HCT116 (cell line): ENCODE results near the gene TAS2R10.

Experiments used
- CEBPB ChIP-seq: IDR thresholded peaks from 2 replicates; pipeline ENCODE4 v1.6.1; 2012; ENCODE audit warnings: low read depth
- ELF1 ChIP-seq: IDR thresholded peaks from 2 replicates; pipeline ENCODE4 v1.6.1; 2012; ENCODE audit warnings: low read depth, borderline replicate concordance
- EZH2 ChIP-seq: fragments of 200-600 bp; sonication (generic); IDR thresholded peaks from 2 replicates; pipeline ENCODE4 v1.6.1; 2017; ENCODE audit warnings: antibody characterized with exemption, mixed run types
- FOSL1 ChIP-seq: IDR thresholded peaks from 2 replicates; pipeline ENCODE4 v1.6.1; 2012; ENCODE audit warnings: low read depth
- JUND ChIP-seq: IDR thresholded peaks from 2 replicates; pipeline ENCODE4 v1.6.1; 2012
- POLR2A ChIP-seq: IDR thresholded peaks from 2 replicates; pipeline ENCODE4 v1.7.0; 2011; ENCODE audit warnings: borderline replicate concordance; ENCODE audit not compliant: insufficient read depth, insufficient read length; ENCODE audit errors: extremely low read depth
- POLR2AphosphoS5 ChIP-seq: IDR thresholded peaks from 2 replicates; pipeline ENCODE4 v1.6.1; 2011; ENCODE audit warnings: mild to moderate bottlenecking, low read depth, low read length, moderate library complexity
- SIN3A ChIP-seq: IDR thresholded peaks from 2 replicates; pipeline ENCODE4 v1.6.1; 2012; ENCODE audit warnings: low read depth
- SP1 ChIP-seq: IDR thresholded peaks from 2 replicates; pipeline ENCODE4 v1.6.1; 2012; ENCODE audit warnings: low read depth
- YY1 ChIP-seq: IDR thresholded peaks from 2 replicates; pipeline ENCODE4 v1.6.1; 2011; ENCODE audit warnings: low read length, low read depth, moderate library complexity, mild to moderate bottlenecking; ENCODE audit not compliant: insufficient replicate concordance; ENCODE audit errors: extremely low read depth
- TF ChIP-seq, protein P1 (sequence below), 3 experiments: fragments of 200-600 bp in 1 of 3; sonication (generic) in 1 of 3; IDR thresholded peaks in 2 of 3; conservative IDR thresholded peaks in 1 of 3; 2 replicates each; pipeline ENCODE4 v1.5.1; 2012 to 2017; ENCODE audit warnings: low read depth in 2 of 3, low read length in 2 of 3, antibody characterized with exemption in 1 of 3, borderline replicate concordance in 1 of 3, control low read depth in 1 of 3, mild to moderate bottlenecking in 1 of 3, mixed read lengths in 1 of 3, mixed run types in 1 of 3, moderate library complexity in 1 of 3; ENCODE audit not compliant: insufficient read depth in 1 of 3
- TF ChIP-seq, protein P2 (sequence below): IDR thresholded peaks from 2 replicates; pipeline ENCODE4 v1.6.1; 2012
- TF ChIP-seq, protein P3 (sequence below): IDR thresholded peaks from 2 replicates; pipeline ENCODE4 v1.6.1; 2012; ENCODE audit warnings: low read depth
- TF ChIP-seq, protein P4 (sequence below): IDR thresholded peaks from 2 replicates; pipeline ENCODE4 v1.6.1; 2011; ENCODE audit warnings: mild to moderate bottlenecking, low read length, moderate library complexity; ENCODE audit not compliant: insufficient replicate concordance; ENCODE audit errors: extremely low read depth

DNA sequence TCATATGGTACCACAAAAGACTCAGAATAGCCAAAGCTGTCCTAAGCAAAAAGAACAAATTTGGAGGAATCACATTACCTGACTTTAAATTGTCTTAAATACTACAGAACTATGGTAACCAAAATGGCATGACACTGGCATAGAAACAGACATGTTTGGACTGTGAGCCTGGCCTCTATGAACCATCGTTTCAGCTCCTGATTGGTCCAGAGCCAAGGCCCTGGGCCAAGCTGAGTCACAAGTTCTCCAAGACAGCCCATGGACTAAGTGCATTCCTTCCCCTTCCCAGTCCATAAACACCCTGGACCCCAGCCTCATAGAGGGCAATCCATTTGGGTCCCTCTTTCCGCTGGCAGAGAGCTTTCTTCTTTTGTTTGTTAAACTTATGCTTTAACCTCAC lies 35.2 kb upstream of the TAS2R10 start:
- TF ChIP-seq EZH2 = no peak
- no peak for TF ChIP-seq CEBPB
- TF ChIP-seq, protein P1, sequence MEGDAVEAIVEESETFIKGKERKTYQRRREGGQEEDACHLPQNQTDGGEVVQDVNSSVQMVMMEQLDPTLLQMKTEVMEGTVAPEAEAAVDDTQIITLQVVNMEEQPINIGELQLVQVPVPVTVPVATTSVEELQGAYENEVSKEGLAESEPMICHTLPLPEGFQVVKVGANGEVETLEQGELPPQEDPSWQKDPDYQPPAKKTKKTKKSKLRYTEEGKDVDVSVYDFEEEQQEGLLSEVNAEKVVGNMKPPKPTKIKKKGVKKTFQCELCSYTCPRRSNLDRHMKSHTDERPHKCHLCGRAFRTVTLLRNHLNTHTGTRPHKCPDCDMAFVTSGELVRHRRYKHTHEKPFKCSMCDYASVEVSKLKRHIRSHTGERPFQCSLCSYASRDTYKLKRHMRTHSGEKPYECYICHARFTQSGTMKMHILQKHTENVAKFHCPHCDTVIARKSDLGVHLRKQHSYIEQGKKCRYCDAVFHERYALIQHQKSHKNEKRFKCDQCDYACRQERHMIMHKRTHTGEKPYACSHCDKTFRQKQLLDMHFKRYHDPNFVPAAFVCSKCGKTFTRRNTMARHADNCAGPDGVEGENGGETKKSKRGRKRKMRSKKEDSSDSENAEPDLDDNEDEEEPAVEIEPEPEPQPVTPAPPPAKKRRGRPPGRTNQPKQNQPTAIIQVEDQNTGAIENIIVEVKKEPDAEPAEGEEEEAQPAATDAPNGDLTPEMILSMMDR (IDR thresholded peaks at IDR 0.05 in 2 of 3, conservative IDR thresholded peaks at IDR 0.05 in 1 of 3; ENCODE audit: borderline replicate concordance in 1 of 3, insufficient read depth in 1 of 3, low read depth in 2 of 3, low read length in 2 of 3) = no peak
- no peak for TF ChIP-seq POLR2A
- no peak for TF ChIP-seq ELF1
- no peak for TF ChIP-seq SIN3A
- no peak for TF ChIP-seq POLR2AphosphoS5
- TF ChIP-seq, protein P2, sequence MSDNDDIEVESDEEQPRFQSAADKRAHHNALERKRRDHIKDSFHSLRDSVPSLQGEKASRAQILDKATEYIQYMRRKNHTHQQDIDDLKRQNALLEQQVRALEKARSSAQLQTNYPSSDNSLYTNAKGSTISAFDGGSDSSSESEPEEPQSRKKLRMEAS = no peak
- no peak for TF ChIP-seq JUND
- no peak for TF ChIP-seq SP1
- TF ChIP-seq, protein P3, sequence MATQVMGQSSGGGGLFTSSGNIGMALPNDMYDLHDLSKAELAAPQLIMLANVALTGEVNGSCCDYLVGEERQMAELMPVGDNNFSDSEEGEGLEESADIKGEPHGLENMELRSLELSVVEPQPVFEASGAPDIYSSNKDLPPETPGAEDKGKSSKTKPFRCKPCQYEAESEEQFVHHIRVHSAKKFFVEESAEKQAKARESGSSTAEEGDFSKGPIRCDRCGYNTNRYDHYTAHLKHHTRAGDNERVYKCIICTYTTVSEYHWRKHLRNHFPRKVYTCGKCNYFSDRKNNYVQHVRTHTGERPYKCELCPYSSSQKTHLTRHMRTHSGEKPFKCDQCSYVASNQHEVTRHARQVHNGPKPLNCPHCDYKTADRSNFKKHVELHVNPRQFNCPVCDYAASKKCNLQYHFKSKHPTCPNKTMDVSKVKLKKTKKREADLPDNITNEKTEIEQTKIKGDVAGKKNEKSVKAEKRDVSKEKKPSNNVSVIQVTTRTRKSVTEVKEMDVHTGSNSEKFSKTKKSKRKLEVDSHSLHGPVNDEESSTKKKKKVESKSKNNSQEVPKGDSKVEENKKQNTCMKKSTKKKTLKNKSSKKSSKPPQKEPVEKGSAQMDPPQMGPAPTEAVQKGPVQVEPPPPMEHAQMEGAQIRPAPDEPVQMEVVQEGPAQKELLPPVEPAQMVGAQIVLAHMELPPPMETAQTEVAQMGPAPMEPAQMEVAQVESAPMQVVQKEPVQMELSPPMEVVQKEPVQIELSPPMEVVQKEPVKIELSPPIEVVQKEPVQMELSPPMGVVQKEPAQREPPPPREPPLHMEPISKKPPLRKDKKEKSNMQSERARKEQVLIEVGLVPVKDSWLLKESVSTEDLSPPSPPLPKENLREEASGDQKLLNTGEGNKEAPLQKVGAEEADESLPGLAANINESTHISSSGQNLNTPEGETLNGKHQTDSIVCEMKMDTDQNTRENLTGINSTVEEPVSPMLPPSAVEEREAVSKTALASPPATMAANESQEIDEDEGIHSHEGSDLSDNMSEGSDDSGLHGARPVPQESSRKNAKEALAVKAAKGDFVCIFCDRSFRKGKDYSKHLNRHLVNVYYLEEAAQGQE = no peak
- no peak for TF ChIP-seq FOSL1
- no peak for TF ChIP-seq YY1
- TF ChIP-seq, protein P4, sequence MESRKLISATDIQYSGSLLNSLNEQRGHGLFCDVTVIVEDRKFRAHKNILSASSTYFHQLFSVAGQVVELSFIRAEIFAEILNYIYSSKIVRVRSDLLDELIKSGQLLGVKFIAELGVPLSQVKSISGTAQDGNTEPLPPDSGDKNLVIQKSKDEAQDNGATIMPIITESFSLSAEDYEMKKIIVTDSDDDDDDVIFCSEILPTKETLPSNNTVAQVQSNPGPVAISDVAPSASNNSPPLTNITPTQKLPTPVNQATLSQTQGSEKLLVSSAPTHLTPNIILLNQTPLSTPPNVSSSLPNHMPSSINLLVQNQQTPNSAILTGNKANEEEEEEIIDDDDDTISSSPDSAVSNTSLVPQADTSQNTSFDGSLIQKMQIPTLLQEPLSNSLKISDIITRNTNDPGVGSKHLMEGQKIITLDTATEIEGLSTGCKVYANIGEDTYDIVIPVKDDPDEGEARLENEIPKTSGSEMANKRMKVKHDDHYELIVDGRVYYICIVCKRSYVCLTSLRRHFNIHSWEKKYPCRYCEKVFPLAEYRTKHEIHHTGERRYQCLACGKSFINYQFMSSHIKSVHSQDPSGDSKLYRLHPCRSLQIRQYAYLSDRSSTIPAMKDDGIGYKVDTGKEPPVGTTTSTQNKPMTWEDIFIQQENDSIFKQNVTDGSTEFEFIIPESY = no peak
